GM23338 (cell line): ENCODE data around the gene ACSM6. TPM values are rescaled to one million over a fixed set of nuclear protein-coding genes. Genes with fewer than 3 reads are reported as not detected.

ENCODE experiments used
- ATAC-seq: fragments of 200-7000 bp; cut with Tn5 transposase; 3 replicates; pipeline ENCODE4 v1.9.1; 2020
- DNase-seq: peaks from one replicate; pipeline ENCODE4 v3.0.0-alpha.2; 2015; ENCODE audit warnings: low spot score
- H2AFZ ChIP-seq: fragments of 200-600 bp; sonication (generic); 2 replicates; pipeline ENCODE4 v1.8.0; 2016; ENCODE audit warnings: antibody characterized with exemption, mild to moderate bottlenecking, moderate library complexity
- H3F3A ChIP-seq: fragments of 200-600 bp; sonication (generic); replicated peaks from 2 replicates; pipeline ENCODE4 v1.8.0; 2017; ENCODE audit warnings: antibody characterized with exemption, mixed run types, low read depth
- H3K27ac ChIP-seq: fragments of 200-600 bp; sonication (generic); 2 replicates; pipeline ENCODE4 v1.6.1; 2016; ENCODE audit warnings: low read depth
- H3K27me3 ChIP-seq: fragments of 200-600 bp; sonication (generic); 2 replicates; pipeline ENCODE4 v1.8.0; 2016; ENCODE audit warnings: mild to moderate bottlenecking, mixed run types, moderate library complexity; ENCODE audit not compliant: insufficient read depth
- H3K36me3 ChIP-seq: fragments of 200-600 bp; sonication (generic); 2 replicates; pipeline ENCODE4 v1.8.0; 2016; ENCODE audit warnings: mild to moderate bottlenecking; ENCODE audit not compliant: insufficient read depth
- H3K4me1 ChIP-seq: fragments of 200-600 bp; sonication (generic); 2 replicates; pipeline ENCODE4 v1.8.0; 2016; ENCODE audit warnings: mild to moderate bottlenecking, moderate library complexity; ENCODE audit not compliant: insufficient read depth
- H3K4me2 ChIP-seq: fragments of 200-600 bp; sonication (generic); 2 replicates; pipeline ENCODE4 v1.7.1; 2017; ENCODE audit warnings: mixed run types
- H3K4me3 ChIP-seq: fragments of 200-600 bp; sonication (generic); 2 replicates; pipeline ENCODE4 v1.6.1; 2016; ENCODE audit warnings: mixed run types
- H3K79me2 ChIP-seq: fragments of 200-600 bp; sonication (generic); replicated peaks from 2 replicates; pipeline ENCODE4 v1.8.0; 2017; ENCODE audit warnings: mild to moderate bottlenecking; ENCODE audit not compliant: insufficient read depth
- H3K9me2 ChIP-seq: fragments of 200-600 bp; sonication (generic); 2 replicates; pipeline ENCODE4 v1.8.0; 2017; ENCODE audit not compliant: insufficient read depth
- H4K20me1 ChIP-seq: fragments of 200-600 bp; sonication (generic); replicated peaks from 2 replicates; pipeline ENCODE4 v1.8.0; 2017; ENCODE audit warnings: mild to moderate bottlenecking; ENCODE audit not compliant: insufficient read depth
- H3K27ac Mint-ChIP-seq: 2 replicates; pipeline ENCODE4 v1.8.0; 2020; ENCODE audit warnings: inconsistent platforms, mild to moderate bottlenecking, moderate library complexity, mixed read lengths
- H3K27me3 Mint-ChIP-seq: 3 replicates; pipeline ENCODE4 v1.8.0; 2022; ENCODE audit warnings: low read depth, mild to moderate bottlenecking, moderate library complexity, mixed read lengths, inconsistent platforms; ENCODE audit not compliant: insufficient read depth, poor library complexity
- H3K36me3 Mint-ChIP-seq: 3 replicates; pipeline ENCODE4 v1.8.0; 2021; ENCODE audit warnings: low read depth, mild to moderate bottlenecking, inconsistent platforms, moderate library complexity, mixed read lengths
- H3K4me1 Mint-ChIP-seq: 3 replicates; pipeline ENCODE4 v1.8.0; 2020; ENCODE audit warnings: mild to moderate bottlenecking, inconsistent platforms, mixed read lengths
- H3K4me3 Mint-ChIP-seq: 3 replicates; pipeline ENCODE4 v1.8.0; 2021; ENCODE audit warnings: moderate library complexity, mild to moderate bottlenecking, inconsistent platforms, mixed read lengths
- H3K9me3 Mint-ChIP-seq: 3 replicates; pipeline ENCODE4 v1.8.0; 2020; ENCODE audit warnings: moderate library complexity, mild to moderate bottlenecking, inconsistent platforms, mixed read lengths
- CREB1 ChIP-seq: fragments of 250-450 bp; sonication (Bioruptor Pico); IDR thresholded peaks from 2 replicates; pipeline ENCODE4 v1.5.0; 2020; ENCODE audit warnings: low read depth, mild to moderate bottlenecking, moderate library complexity
- NANOG ChIP-seq: IDR thresholded peaks from 2 replicates; pipeline ENCODE4 v1.6.1; 2016; ENCODE audit warnings: antibody characterized with exemption, borderline replicate concordance
- POLR2AphosphoS5 ChIP-seq: IDR thresholded peaks from 2 replicates; pipeline ENCODE4 v1.6.1; 2016; ENCODE audit warnings: antibody characterized with exemption, low read depth
- ZNF114 ChIP-seq: fragments of 250-450 bp; sonication (Bioruptor Pico); IDR thresholded peaks from 2 replicates; pipeline ENCODE4 v1.5.0; 2020; ENCODE audit warnings: mild to moderate bottlenecking, moderate library complexity
- polyA plus RNA-seq: library from polyadenylated mRNA; unstranded; fragments of >200 nt; fragmentation: Nextera tagmentation; extraction: Ambion mirVana; gene quantifications from 2 replicates; pipeline ENCODE4 v1.2.1, GENCODE V29; 2016
- total RNA-seq: library from RNA; depleted of rRNA; stranded (reverse); fragments of >200 nt; shearing (Covaris generic); gene quantifications from 2 replicates; pipeline ENCODE4 v1.2.3, GENCODE V29; 2014
- TF ChIP-seq, protein P1 (sequence below): fragments of 250-450 bp; sonication (Bioruptor Pico); IDR thresholded peaks from 2 replicates; pipeline ENCODE4 v1.5.0; 2020; ENCODE audit warnings: mild to moderate bottlenecking, moderate library complexity

The ACSM6 gene
- total and polyA plus RNA-seq, 2 experiments from 2014 or later = 0.65 TPM; not detected in 1

DNA sequence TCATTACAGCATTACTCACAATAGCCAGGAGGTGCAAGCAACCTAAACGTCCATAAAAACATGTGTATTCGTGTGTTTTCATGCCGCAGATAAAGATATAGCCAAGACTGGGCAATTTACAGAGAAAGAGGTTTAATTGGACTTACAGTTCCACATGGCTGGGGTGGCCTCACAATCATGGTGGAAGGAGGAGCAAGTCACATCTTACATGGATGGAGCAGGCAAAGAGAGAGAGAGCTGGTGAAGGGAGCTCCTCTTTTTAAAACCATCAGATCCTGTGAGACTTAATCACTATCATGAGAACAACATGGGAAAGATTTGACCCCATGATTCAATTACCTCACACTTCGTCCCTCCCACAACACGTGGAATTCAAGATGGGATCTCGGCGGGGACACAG, 63.8 kb downstream of the ACSM6 start (continued):
- TF ChIP-seq, protein P1, sequence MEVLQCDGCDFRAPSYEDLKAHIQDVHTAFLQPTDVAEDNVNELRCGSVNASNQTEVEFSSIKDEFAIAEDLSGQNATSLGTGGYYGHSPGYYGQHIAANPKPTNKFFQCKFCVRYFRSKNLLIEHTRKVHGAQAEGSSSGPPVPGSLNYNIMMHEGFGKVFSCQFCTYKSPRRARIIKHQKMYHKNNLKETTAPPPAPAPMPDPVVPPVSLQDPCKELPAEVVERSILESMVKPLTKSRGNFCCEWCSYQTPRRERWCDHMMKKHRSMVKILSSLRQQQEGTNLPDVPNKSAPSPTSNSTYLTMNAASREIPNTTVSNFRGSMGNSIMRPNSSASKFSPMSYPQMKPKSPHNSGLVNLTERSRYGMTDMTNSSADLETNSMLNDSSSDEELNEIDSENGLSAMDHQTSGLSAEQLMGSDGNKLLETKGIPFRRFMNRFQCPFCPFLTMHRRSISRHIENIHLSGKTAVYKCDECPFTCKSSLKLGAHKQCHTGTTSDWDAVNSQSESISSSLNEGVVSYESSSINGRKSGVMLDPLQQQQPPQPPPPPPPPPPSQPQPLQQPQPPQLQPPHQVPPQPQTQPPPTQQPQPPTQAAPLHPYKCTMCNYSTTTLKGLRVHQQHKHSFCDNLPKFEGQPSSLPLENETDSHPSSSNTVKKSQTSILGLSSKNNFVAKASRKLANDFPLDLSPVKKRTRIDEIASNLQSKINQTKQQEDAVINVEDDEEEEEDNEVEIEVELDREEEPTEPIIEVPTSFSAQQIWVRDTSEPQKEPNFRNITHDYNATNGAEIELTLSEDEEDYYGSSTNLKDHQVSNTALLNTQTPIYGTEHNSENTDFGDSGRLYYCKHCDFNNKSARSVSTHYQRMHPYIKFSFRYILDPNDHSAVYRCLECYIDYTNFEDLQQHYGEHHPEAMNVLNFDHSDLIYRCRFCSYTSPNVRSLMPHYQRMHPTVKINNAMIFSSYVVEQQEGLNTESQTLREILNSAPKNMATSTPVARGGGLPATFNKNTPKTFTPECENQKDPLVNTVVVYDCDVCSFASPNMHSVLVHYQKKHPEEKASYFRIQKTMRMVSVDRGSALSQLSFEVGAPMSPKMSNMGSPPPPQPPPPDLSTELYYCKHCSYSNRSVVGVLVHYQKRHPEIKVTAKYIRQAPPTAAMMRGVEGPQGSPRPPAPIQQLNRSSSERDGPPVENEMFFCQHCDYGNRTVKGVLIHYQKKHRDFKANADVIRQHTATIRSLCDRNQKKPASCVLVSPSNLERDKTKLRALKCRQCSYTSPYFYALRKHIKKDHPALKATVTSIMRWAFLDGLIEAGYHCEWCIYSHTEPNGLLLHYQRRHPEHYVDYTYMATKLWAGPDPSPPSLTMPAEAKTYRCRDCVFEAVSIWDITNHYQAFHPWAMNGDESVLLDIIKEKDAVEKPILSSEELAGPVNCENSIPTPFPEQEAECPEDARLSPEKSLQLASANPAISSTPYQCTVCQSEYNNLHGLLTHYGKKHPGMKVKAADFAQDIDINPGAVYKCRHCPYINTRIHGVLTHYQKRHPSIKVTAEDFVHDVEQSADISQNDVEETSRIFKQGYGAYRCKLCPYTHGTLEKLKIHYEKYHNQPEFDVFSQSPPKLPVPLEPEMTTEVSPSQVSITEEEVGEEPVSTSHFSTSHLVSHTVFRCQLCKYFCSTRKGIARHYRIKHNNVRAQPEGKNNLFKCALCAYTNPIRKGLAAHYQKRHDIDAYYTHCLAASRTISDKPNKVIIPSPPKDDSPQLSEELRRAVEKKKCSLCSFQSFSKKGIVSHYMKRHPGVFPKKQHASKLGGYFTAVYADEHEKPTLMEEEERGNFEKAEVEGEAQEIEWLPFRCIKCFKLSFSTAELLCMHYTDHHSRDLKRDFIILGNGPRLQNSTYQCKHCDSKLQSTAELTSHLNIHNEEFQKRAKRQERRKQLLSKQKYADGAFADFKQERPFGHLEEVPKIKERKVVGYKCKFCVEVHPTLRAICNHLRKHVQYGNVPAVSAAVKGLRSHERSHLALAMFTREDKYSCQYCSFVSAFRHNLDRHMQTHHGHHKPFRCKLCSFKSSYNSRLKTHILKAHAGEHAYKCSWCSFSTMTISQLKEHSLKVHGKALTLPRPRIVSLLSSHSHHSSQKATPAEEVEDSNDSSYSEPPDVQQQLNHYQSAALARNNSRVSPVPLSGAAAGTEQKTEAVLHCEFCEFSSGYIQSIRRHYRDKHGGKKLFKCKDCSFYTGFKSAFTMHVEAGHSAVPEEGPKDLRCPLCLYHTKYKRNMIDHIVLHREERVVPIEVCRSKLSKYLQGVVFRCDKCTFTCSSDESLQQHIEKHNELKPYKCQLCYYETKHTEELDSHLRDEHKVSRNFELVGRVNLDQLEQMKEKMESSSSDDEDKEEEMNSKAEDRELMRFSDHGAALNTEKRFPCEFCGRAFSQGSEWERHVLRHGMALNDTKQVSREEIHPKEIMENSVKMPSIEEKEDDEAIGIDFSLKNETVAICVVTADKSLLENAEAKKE (CRISPR knock-in tag) = no peak
- no peak for TF ChIP-seq ZNF114 (CRISPR knock-in tag)
- no peak for TF ChIP-seq POLR2AphosphoS5
- TF ChIP-seq NANOG = no peak
- TF ChIP-seq CREB1 (CRISPR knock-in tag) = no peak

DNA sequence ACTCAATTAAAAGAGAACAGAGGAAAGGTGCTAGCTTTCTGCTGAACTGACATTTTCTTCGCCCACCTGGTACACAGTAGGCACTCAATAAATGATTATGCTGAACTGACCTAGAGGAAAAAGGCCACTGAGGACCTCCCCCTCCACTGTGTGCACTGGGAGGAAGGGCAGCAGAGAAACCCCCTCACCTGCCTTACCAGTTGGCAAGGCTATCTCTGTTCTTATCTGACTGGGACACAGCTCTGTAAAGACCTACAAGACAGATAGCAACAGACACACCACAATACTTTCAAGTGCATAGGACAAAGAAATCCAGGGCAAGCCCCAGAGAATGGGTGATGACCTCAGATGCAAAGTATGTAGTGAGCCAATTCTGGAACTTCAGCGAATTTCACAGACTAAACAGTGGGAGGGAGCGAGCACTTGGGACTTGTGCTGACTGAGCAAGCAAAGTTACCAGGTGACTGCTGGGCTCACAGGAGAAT, 66.4 kb downstream of the ACSM6 start:
- no peak for TF ChIP-seq ZNF114 (CRISPR knock-in tag)
- Histone ChIP-seq H3K4me2 (no peak overlapping the region), H3K27me3 (no peaks in the 10 kb centered on the region), H3K36me3 (peaks cover 35% of the 10 kb centered on the region), H2AFZ (no peak overlapping the region), H3K9me2 (no peaks in the 10 kb centered on the region), H3K27ac (peak overlapping the region; percentile 45; the same call in 1 of the 2 replicates), H3F3A (no peaks in the 10 kb centered on the region), H4K20me1 (no peaks in the 10 kb centered on the region), H3K79me2 (peaks cover 26% of the 10 kb centered on the region), H3K4me3 (no peak overlapping the region), H3K4me1 (peaks cover 33% of the 10 kb centered on the region)
- H3K36me3 Mint-ChIP-seq = peaks cover 83% of the 10 kb centered on the region
- ATAC-seq (no peak), DNase-seq (no peak)
- H3K9me3 Mint-ChIP-seq = peaks cover 18% of the 10 kb centered on the region; the same call in 2 of the 3 replicates
- peaks cover 42% of the 10 kb centered on the region for H3K4me1 Mint-ChIP-seq
- H3K4me3 Mint-ChIP-seq = no peak overlapping the region
- peaks cover 9% of the 10 kb centered on the region for H3K27me3 Mint-ChIP-seq
- peak overlapping the region; percentile 79; the same call in 1 of the 2 replicates for H3K27ac Mint-ChIP-seq
